AG09309 (cell line): ENCODE results near the gene QRICH2.

Experiments
- DNase-seq: peaks from one replicate; pipeline ENCODE4 v3.0.0-alpha.2; 2010; ENCODE audit warnings: low read depth
- H3K4me3 ChIP-seq: 2 replicates; pipeline ENCODE4 v1.5.1; 2011; ENCODE audit warnings: mild to moderate bottlenecking, low read depth, low read length, moderate library complexity; ENCODE audit not compliant: control insufficient read depth
- CTCF ChIP-seq: IDR thresholded peaks from 2 replicates; pipeline ENCODE4 v1.5.1; 2011; ENCODE audit warnings: mild to moderate bottlenecking, low read depth, low read length, inconsistent platforms; ENCODE audit not compliant: insufficient read depth, control insufficient read depth; ENCODE audit errors: missing control alignments

QRICH2 gene

GRCh38 chr17:76278268-76278908 lies 29.7 kb downstream of the QRICH2 start:
- DNase-seq, result no peak
- TF ChIP-seq CTCF, result no peak
- H3K4me3 ChIP-seq, result no peak overlapping the region

- TF ChIP-seq CTCF, result no peak
- no peak overlapping the region for H3K4me3 ChIP-seq
- DNase-seq, result no peak
Measured at GRCh38 chr17:76277300-76278267, 30.5 kb downstream of the QRICH2 start.

GRCh38 chr17:76276461-76277299 lies 31.4 kb downstream of the QRICH2 start:
- TF ChIP-seq CTCF, result no peak
- peak; percentile 33 for DNase-seq
- H3K4me3 ChIP-seq, result no peak overlapping the region

GRCh38 chr17:76276069-76276431 lies 32.0 kb downstream of the QRICH2 start:
- TF ChIP-seq CTCF, result no peak
- no peak for DNase-seq
- no peak overlapping the region for H3K4me3 ChIP-seq

- H3K4me3 ChIP-seq, result no peak overlapping the region
- DNase-seq, result no peak
- TF ChIP-seq CTCF, result no peak
Measured at GRCh38 chr17:76275382-76276068, 32.6 kb downstream of the QRICH2 start.
